Liver (tissue), 9 donors: Measurements from ENCODE around the gene KCNT1. TPM values are rescaled to one million over a fixed set of nuclear protein-coding genes. Genes with fewer than 3 reads are reported as not detected.

Source experiments
- DNase-seq: peaks from one replicate; pipeline ENCODE4 v3.0.0-alpha.2; 2017; ENCODE audit warnings: low spot score
- H3K27ac ChIP-seq, 2 donors: one replicate each; pipeline ENCODE4 v1.7.0; 2013; ENCODE audit warnings: inconsistent platforms in 2 of 2, low read length in 2 of 2, control low read depth in 1 of 2, low read depth in 1 of 2, mild to moderate bottlenecking in 1 of 2
- H3K27me3 ChIP-seq, 4 donors: one replicate each; pipeline versions ENCODE4 v1.6.1 to v1.7.0; 2013; ENCODE audit warnings: low read length in 3 of 4, inconsistent platforms in 1 of 4, mild to moderate bottlenecking in 1 of 4, moderate library complexity in 1 of 4; ENCODE audit not compliant: control insufficient read depth in 4 of 4, insufficient read depth in 4 of 4
- H3K36me3 ChIP-seq, 4 donors: one replicate each; pipeline versions ENCODE4 v1.6.1 to v1.7.0; 2013; ENCODE audit warnings: low read length in 3 of 4, mild to moderate bottlenecking in 3 of 4, low read depth in 1 of 4, moderate library complexity in 1 of 4; ENCODE audit not compliant: control insufficient read depth in 4 of 4, insufficient read depth in 3 of 4
- H3K4me1 ChIP-seq, 4 donors: one replicate each; pipeline versions ENCODE4 v1.6.1 to v1.7.0; 2013; ENCODE audit warnings: low read length in 3 of 4, mild to moderate bottlenecking in 3 of 4, moderate library complexity in 1 of 4; ENCODE audit not compliant: control insufficient read depth in 4 of 4, insufficient read depth in 4 of 4
- H3K4me3 ChIP-seq, 3 donors: one replicate each; pipeline versions ENCODE4 v1.6.1 to v1.7.0; 2013; ENCODE audit warnings: low read length in 3 of 3, control low read depth in 1 of 3, low read depth in 1 of 3, mild to moderate bottlenecking in 1 of 3
- H3K9ac ChIP-seq, 2 donors: one replicate each; pipeline ENCODE4 v1.7.0; 2013; ENCODE audit warnings: low read length in 2 of 2, mild to moderate bottlenecking in 2 of 2, moderate library complexity in 2 of 2, control low read depth in 1 of 2, low read depth in 1 of 2
- H3K9me3 ChIP-seq, 4 donors: one replicate each; pipeline versions ENCODE4 v1.6.1 to v1.7.0; 2013; ENCODE audit warnings: low read length in 3 of 4; ENCODE audit not compliant: control insufficient read depth in 4 of 4
- EGR1 ChIP-seq, 2 donors: IDR thresholded peaks; 2 replicates each; pipeline ENCODE4 v1.6.1; 2016 to 2018; ENCODE audit warnings: antibody characterized with exemption in 2 of 2, low read depth in 2 of 2
- FOXA1 ChIP-seq: IDR thresholded peaks from 2 replicates; pipeline ENCODE4 v1.6.1; 2016; ENCODE audit warnings: antibody characterized with exemption
- FOXA2 ChIP-seq: IDR thresholded peaks from 2 replicates; pipeline ENCODE4 v1.6.1; 2016; ENCODE audit warnings: antibody characterized with exemption
- GABPA ChIP-seq, 2 donors: IDR thresholded peaks in 1 of 2; conservative IDR thresholded peaks in 1 of 2; 2 replicates each; pipeline ENCODE4 v1.6.1; 2016; ENCODE audit warnings: antibody characterized with exemption in 2 of 2, mild to moderate bottlenecking in 1 of 2, moderate library complexity in 1 of 2
- HNF4A ChIP-seq, 2 donors: conservative IDR thresholded peaks; 2 replicates each; pipeline ENCODE4 v1.6.1; 2016; ENCODE audit warnings: antibody characterized with exemption in 2 of 2, mild to moderate bottlenecking in 2 of 2
- HNF4G ChIP-seq: IDR thresholded peaks from 2 replicates; pipeline ENCODE4 v1.6.1; 2016; ENCODE audit warnings: antibody characterized with exemption
- JUND ChIP-seq, 2 donors: IDR thresholded peaks; 2 replicates each; pipeline ENCODE4 v1.6.1; 2016; ENCODE audit warnings: antibody characterized with exemption in 2 of 2
- NR2F2 ChIP-seq: IDR thresholded peaks from 2 replicates; pipeline ENCODE4 v1.6.1; 2016; ENCODE audit warnings: antibody characterized with exemption
- RAD21 ChIP-seq, 2 donors: IDR thresholded peaks; 2 replicates each; pipeline ENCODE4 v1.6.1; 2016; ENCODE audit warnings: antibody characterized with exemption in 2 of 2, mild to moderate bottlenecking in 2 of 2
- RXRA ChIP-seq, 2 donors: IDR thresholded peaks; 2 replicates each; pipeline ENCODE4 v1.6.1; 2017 to 2018; ENCODE audit warnings: antibody characterized with exemption in 2 of 2, mild to moderate bottlenecking in 1 of 2
- SP1 ChIP-seq: IDR thresholded peaks from 2 replicates; pipeline ENCODE4 v1.6.1; 2018; ENCODE audit warnings: antibody characterized with exemption, mild to moderate bottlenecking
- TAF1 ChIP-seq: conservative IDR thresholded peaks from 2 replicates; pipeline ENCODE4 v1.6.1; 2016; ENCODE audit warnings: antibody characterized with exemption, mild to moderate bottlenecking
- YY1 ChIP-seq: IDR thresholded peaks from 2 replicates; pipeline ENCODE4 v1.6.1; 2016; ENCODE audit warnings: antibody characterized with exemption, mild to moderate bottlenecking
- WGBS: extraction: QIAGEN DNeasy Blood & Tissue Kit; methylation state at CpG from one replicate; pipeline ENCODE4 v1.1.7; 2013; 5-methylcytosine and 5-hydroxymethylcytosine counted together
- polyA plus RNA-seq, 2 donors: library from polyadenylated mRNA; stranded (reverse) in 1 of 2; unstranded in 1 of 2; fragments of 200-250 nt in 1 of 2; fragments of >200 nt in 1 of 2; fragmentation: Nextera tagmentation in 1 of 2; extraction: Ambion mirVana in 1 of 2; gene quantifications; one replicate each; pipeline versions ENCODE4 v1.2.1 to v1.2.3, GENCODE V29; 2013 to 2015
- total RNA-seq, 2 donors: library from RNA; depleted of rRNA; stranded (reverse); fragments of >200 nt; gene quantifications; one replicate each; pipeline ENCODE4 v1.2.3, GENCODE V29; 2014
- TF ChIP-seq, protein P1 (sequence below): fragments of 150-350 bp; IDR thresholded peaks from 2 replicates; pipeline ENCODE4 v1.5.1; 2017; ENCODE audit warnings: improper control_type of control experiment, low read depth, low read length; ENCODE audit not compliant: missing input control
- TF ChIP-seq, protein P2 (sequence below): IDR thresholded peaks from 2 replicates; pipeline ENCODE4 v1.6.1; 2016; ENCODE audit warnings: antibody characterized with exemption
- TF ChIP-seq, protein P3 (sequence below): IDR thresholded peaks from 2 replicates; pipeline ENCODE4 v1.6.1; 2016; ENCODE audit warnings: antibody characterized with exemption
- TF ChIP-seq, protein P4 (sequence below): IDR thresholded peaks from 2 replicates; pipeline ENCODE4 v1.6.1; 2016; ENCODE audit warnings: antibody characterized with exemption
- TF ChIP-seq, protein P5 (sequence below): IDR thresholded peaks from 2 replicates; pipeline ENCODE4 v1.6.1; 2016; ENCODE audit warnings: antibody characterized with exemption, mild to moderate bottlenecking
- donor health status: healthy.
- donor health status: healthy.
- donor health status: healthy.
- donor health status: healthy.
- donor health status: healthy.

KCNT1 gene
- total and polyA plus RNA-seq, 4 donors: 0.08 TPM; not detected in 2

DNA sequence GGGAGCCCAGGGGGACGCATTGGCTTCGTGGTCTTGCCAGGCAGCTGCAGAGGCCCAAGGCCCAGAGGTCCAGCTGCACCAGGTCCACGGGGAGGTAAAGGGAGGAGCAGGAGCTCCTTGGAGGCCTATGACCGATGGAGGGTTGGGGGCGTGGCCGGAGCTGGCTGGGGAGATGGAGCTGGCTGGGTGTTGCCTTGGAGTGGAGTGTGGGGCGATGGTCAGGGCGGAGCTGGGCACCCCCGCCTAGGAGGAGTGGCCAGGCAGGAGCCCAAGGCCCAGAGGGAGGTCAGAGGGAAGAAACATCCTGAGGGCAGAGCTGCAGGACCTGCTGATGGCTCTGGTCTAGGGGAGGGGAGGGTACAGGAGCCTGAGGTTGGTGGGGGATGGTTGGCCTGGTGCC is 44.6 kb downstream of the KCNT1 start:
- 60% methylated on average over 9 of the region's 9 CpGs for WGBS
- Histone ChIP-seq H3K27me3 (no peaks in the 10 kb centered on the region), H3K9me3 (no peaks in the 10 kb centered on the region), H3K36me3 (no peaks in the 10 kb centered on the region), H3K4me1 (no peaks in the 10 kb centered on the region), H3K27ac (no peak overlapping the region), H3K4me3 (no peak overlapping the region), H3K9ac (no peak overlapping the region)
- TF ChIP-seq, protein P1, sequence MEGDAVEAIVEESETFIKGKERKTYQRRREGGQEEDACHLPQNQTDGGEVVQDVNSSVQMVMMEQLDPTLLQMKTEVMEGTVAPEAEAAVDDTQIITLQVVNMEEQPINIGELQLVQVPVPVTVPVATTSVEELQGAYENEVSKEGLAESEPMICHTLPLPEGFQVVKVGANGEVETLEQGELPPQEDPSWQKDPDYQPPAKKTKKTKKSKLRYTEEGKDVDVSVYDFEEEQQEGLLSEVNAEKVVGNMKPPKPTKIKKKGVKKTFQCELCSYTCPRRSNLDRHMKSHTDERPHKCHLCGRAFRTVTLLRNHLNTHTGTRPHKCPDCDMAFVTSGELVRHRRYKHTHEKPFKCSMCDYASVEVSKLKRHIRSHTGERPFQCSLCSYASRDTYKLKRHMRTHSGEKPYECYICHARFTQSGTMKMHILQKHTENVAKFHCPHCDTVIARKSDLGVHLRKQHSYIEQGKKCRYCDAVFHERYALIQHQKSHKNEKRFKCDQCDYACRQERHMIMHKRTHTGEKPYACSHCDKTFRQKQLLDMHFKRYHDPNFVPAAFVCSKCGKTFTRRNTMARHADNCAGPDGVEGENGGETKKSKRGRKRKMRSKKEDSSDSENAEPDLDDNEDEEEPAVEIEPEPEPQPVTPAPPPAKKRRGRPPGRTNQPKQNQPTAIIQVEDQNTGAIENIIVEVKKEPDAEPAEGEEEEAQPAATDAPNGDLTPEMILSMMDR: no peak
- no peak for TF ChIP-seq SP1
- no peak for TF ChIP-seq HNF4A (conservative IDR thresholded peaks at IDR 0.05)
- no peak for TF ChIP-seq JUND (IDR thresholded peaks at IDR 0.05)
- TF ChIP-seq RXRA (IDR thresholded peaks at IDR 0.05): no peak
- TF ChIP-seq, protein P2, sequence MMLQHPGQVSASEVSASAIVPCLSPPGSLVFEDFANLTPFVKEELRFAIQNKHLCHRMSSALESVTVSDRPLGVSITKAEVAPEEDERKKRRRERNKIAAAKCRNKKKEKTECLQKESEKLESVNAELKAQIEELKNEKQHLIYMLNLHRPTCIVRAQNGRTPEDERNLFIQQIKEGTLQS: no peak
- no peak for TF ChIP-seq RAD21 (IDR thresholded peaks at IDR 0.05)
- no peak for TF ChIP-seq EGR1 (IDR thresholded peaks at IDR 0.05; ENCODE audit: low read depth in 2 of 2)
- no peak for TF ChIP-seq FOXA1
- no peak for DNase-seq

DNA sequence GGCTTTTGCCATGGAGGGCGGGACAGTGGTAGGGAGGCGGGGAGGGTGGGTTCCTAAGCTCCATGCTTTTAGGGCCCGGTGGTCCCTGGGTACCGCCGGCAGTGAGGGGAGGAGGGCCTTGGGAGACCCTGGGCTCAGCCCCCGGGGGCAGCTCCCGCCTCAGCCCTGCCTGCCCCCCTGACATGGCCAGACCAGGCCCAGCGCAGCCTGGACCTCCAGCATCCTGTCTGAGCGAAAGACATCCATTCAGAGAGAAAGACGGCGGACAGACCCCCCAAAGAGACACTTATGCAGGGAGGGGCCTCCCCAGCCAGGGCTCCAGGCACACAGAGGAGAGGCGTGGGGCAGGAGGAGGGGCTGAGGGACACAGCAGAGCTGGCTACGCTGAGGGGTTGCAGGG is 45.3 kb downstream of the KCNT1 start:
- no peak overlapping the region for H3K4me3 ChIP-seq
- H3K36me3 ChIP-seq: no peaks in the 10 kb centered on the region
- H3K4me1 ChIP-seq: no peaks in the 10 kb centered on the region
- H3K9me3 ChIP-seq: no peaks in the 10 kb centered on the region
- TF ChIP-seq YY1 (no peak), JUND (IDR thresholded peaks at IDR 0.05) (no peak), FOXA1 (no peak), HNF4G (no peak), EGR1 (IDR thresholded peaks at IDR 0.05; ENCODE audit: low read depth in 2 of 2) (no peak), SP1 (no peak), NR2F2 (no peak), HNF4A (conservative IDR thresholded peaks at IDR 0.05) (no peak), RXRA (IDR thresholded peaks at IDR 0.05) (no peak), RAD21 (IDR thresholded peaks at IDR 0.05) (no peak), FOXA2 (no peak), TAF1 (no peak), GABPA (IDR thresholded peaks at IDR 0.05 in 1 of 2, conservative IDR thresholded peaks at IDR 0.05 in 1 of 2) (no peak)
- TF ChIP-seq, protein P1: no peak
- TF ChIP-seq, protein P3, sequence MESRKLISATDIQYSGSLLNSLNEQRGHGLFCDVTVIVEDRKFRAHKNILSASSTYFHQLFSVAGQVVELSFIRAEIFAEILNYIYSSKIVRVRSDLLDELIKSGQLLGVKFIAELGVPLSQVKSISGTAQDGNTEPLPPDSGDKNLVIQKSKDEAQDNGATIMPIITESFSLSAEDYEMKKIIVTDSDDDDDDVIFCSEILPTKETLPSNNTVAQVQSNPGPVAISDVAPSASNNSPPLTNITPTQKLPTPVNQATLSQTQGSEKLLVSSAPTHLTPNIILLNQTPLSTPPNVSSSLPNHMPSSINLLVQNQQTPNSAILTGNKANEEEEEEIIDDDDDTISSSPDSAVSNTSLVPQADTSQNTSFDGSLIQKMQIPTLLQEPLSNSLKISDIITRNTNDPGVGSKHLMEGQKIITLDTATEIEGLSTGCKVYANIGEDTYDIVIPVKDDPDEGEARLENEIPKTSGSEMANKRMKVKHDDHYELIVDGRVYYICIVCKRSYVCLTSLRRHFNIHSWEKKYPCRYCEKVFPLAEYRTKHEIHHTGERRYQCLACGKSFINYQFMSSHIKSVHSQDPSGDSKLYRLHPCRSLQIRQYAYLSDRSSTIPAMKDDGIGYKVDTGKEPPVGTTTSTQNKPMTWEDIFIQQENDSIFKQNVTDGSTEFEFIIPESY: no peak
- TF ChIP-seq, protein P4, sequence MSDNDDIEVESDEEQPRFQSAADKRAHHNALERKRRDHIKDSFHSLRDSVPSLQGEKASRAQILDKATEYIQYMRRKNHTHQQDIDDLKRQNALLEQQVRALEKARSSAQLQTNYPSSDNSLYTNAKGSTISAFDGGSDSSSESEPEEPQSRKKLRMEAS: no peak
- TF ChIP-seq, protein P2: no peak
- TF ChIP-seq, protein P5, sequence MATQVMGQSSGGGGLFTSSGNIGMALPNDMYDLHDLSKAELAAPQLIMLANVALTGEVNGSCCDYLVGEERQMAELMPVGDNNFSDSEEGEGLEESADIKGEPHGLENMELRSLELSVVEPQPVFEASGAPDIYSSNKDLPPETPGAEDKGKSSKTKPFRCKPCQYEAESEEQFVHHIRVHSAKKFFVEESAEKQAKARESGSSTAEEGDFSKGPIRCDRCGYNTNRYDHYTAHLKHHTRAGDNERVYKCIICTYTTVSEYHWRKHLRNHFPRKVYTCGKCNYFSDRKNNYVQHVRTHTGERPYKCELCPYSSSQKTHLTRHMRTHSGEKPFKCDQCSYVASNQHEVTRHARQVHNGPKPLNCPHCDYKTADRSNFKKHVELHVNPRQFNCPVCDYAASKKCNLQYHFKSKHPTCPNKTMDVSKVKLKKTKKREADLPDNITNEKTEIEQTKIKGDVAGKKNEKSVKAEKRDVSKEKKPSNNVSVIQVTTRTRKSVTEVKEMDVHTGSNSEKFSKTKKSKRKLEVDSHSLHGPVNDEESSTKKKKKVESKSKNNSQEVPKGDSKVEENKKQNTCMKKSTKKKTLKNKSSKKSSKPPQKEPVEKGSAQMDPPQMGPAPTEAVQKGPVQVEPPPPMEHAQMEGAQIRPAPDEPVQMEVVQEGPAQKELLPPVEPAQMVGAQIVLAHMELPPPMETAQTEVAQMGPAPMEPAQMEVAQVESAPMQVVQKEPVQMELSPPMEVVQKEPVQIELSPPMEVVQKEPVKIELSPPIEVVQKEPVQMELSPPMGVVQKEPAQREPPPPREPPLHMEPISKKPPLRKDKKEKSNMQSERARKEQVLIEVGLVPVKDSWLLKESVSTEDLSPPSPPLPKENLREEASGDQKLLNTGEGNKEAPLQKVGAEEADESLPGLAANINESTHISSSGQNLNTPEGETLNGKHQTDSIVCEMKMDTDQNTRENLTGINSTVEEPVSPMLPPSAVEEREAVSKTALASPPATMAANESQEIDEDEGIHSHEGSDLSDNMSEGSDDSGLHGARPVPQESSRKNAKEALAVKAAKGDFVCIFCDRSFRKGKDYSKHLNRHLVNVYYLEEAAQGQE: no peak
- no peak for DNase-seq
- no peak overlapping the region for H3K27ac ChIP-seq
- H3K9ac ChIP-seq: no peak overlapping the region
- H3K27me3 ChIP-seq: no peaks in the 10 kb centered on the region
- 76% methylated on average over 13 of the region's 13 CpGs for WGBS
